Activated T-cell treated with anti-CD3 and anti-CD28 coated beads for 1 hour (primary cell): ENCODE data around the gene SORBS2.
"Not testable (repeated sequence)": the region's sequence is repeated elsewhere in the genome, so short reads cannot be mapped to it uniquely, and the experiment has no call there.

Experiments
- DNase-seq: peaks from one replicate; pipeline ENCODE4 v3.0.0-alpha.2; 2020; ENCODE audit warnings: low read depth

Gene SORBS2

DNA sequence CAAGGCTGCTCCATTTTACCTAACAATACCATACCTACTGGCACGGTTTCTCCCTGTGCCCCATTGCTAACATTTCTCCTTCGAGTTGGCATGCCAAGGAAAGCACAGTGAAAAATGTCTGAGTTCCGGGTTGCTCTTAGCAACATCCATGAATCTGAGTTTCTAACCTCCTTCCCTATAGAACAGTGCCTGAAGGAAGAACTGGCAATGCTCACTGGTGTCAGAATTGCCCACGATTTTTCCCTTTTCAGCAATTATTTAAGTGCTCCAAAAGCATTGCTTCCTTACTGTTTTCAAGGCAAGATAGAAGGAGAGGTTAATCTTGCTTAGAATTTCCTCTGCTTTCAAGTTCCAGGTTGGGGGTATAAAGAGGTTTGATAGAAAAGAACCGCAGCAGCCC, 75.1 kb downstream of the SORBS2 start:
- DNase-seq = no peak

DNA sequence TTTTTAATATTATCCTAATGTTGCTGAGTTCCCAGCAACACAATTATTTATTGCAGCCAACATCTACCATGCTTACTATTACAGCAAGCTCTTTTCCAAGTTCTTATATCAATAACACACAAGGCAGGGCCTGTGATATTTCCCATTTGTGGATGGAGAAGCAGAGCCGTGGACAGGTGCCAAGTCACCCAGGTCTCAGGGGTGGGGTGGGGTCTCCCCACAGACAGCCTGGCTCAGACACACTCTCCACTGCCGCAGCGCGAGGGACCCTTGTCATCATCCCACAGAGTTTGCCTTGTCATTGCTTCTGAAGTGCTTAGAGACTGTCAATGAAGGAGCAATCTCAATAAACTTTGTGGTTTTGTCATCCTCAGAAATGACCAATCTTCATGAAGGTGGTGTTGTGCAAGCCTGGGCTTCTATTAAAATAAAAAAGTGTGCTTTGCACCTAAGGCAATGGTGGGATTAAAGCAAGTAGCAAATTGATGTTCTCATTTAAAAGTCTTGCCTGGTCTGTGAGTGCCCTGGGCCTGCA, 76.1 kb downstream of the SORBS2 start:
- no peak for DNase-seq

DNA sequence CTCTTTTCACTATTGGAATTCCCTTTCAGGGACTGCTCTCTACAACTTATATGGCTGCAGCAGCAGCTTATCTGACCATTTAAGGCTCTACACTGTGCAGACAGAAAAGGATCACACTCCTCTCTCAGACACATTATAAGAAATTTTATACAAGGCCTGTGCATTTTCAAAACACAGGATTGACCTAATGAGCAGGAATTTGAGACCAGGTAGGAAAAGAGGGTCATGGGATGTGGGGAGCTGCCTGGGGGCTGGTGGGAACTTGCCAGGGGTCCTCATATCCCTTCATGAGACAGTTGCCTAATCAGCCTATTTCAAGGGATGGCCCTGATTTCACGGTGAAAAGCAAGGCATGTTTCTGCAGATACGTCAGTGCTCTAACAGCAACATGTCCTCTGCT, 77.1 kb downstream of the SORBS2 start:
- DNase-seq = no peak

GRCh38 chr4:185734214-185734613, 77.8 kb downstream of the SORBS2 start:
- DNase-seq = no peak

DNA sequence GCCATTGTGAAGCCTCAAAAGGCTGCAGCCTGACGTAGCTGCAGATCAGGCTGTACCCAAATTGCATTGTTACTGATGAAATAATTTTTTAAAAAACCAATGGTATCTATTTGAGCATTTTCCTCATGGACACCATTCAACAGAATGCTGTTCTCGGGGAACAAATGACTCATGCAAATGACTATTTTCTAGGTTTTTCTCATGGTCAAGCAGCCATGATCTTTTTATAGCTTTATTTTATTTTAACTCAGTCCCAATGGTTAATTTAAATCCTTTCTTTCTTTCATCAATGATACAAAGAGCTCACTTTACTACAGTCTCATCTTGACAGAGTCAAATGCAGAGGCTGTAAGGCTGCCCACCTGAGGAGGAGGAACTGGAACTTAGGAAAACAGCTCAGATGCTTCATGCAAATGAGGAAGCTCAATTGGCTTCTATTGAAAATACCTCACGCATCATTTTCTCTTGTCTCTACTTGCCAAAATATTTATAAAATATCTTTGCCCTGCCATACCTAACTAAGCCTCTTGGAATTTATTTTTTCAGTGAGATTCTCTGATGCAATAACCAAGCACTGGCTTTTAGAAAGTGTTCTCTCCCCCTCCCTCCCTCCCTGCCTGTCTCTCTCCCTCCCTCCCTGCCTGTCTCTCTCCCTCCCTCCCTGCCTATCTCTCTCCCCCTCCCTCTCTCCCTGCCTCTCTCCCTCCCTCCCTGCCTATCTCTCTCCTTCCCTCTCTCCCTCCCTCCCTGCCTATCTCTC, 81.0 kb downstream of the SORBS2 start:
- no peak for DNase-seq

DNA sequence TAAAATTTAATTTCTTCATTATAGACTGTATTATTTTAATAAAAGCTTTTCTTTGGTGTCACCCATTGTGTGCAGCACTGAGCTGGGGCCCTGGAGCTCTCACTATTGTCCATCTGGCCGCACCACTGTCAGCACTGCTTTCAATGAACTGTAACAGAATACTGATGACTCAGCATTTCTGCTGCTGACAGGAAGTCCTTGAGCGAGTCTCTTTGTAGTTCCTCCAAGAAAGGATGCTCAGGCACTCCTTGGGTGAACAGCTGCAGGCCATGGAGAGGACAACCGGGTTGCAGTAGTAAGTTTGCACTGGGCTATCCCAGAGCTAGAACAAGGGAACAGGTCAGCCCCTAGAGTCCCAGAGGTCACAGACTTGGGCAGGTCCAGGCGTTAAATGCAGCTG, 81.6 kb downstream of the SORBS2 start:
- no peak for DNase-seq

- DNase-seq = no peak
These were observed 82.6 kb downstream of the SORBS2 start for GRCh38 chr4:185729391-185729804.

DNA sequence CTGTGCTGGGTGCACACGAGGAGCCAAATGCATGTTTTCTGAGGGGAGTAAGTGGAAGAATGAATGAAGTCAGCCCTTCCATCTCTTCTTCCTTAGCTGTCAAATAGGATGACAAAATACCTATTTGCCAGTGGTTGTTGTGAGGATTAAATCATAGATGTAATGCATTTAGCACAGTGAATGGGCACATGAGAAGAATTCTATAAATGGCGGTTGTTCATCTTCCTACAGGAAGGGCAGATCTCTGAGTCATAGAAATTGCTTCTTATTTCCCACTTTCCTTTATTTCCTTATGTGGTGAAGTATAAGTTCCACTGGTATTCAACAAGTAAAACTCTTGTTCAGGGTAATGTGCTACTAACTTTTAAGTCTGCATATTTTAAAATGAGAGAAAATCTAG, 83.1 kb downstream of the SORBS2 start:
- no peak for DNase-seq

GRCh38 chr4:185726931-185727330, 85.1 kb downstream of the SORBS2 start:
- DNase-seq = no peak

DNA sequence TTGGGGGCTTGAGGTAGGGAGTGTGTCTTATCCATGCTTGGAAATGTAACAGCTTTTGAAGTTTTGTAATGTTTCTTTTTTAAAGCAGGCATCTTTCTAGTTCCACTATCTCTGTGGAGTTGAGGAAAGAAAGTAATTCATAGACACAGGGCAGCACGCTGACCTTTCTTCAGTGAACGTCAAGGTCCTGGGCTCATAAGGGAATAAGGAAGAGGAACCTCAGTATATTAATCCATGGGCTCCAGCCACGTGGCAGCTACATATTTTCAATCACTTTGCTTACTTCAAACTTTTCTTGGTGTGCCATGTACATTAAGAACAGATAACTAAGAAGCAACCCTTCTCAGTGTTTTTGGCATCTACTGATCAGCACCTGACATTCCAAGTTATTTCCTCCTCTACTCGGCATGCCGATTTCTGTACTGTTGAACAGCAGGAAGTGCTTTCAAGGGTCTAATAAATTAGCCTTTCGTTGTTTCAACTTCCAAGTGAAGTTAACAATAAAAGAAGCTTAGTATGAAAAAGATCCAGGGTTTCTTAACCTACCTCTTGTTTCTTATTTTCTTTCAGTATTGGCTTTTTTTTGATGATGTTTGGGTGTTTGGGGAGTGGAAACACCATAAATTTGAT, 88.2 kb downstream of the SORBS2 start:
- DNase-seq = no peak

- no peak for DNase-seq
These were observed 90.0 kb downstream of the SORBS2 start for GRCh38 chr4:185722029-185722316.

DNA sequence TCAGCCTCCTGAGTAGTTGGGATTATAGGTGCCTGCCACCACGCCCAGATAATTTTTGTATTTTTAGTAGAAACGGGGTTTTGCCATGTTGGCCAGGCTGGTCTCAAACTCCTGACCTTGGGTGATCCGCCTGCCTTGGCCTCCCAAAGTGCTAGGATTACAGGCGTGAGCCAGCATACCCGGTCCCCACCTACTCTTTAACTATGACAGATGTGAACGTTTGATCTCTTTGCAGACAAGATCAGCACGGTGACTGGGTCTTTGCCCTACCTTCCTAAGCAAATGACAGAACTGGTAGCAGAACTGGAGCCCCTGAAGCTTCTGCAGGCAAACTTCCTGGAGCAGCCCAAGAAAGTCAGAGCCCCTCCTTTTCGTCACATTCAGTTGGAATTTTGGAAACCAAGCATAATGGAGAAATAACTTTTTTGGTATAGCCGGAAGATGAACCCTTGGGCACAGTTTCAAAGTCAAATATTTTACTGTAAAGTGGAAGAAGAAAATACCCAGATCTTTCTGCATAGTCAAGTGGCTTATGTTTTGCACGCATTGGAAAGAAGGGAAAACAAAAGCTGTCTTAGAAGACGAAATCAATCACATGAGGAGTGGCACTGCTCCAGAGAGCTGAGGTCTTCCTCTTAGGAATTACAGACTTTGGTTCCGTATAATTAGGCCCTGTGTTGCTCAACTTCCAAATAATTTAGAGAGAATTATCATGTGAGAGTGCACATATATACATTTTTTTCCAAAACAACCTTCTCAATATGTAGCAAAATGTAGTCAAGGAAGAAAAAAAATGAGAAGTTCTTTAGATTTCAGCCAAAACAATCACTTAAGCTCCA, 90.6 kb downstream of the SORBS2 start:
- DNase-seq = no peak

DNA sequence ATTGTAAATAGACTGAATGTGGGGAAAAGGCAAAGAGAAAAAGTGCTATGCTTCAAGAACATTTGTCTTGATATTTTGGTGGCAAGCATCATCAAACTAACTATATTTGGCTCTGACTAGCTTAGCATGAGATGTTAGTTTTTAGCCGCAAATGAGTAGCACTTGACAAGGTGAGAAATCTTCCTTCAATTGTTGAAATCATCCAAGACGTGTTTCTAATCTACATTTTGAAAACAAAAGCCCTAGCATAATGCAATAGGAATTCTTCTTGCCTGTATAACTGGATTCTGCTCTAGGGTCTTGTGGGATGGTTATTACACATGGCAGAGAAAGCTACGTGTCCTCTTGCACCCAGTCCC, 92.5 kb downstream of the SORBS2 start:
- DNase-seq = no peak

GRCh38 chr4:185718578-185719499, 93.2 kb downstream of the SORBS2 start:
- no peak for DNase-seq

GRCh38 chr4:185717377-185717741, 94.6 kb downstream of the SORBS2 start:
- no peak for DNase-seq

DNA sequence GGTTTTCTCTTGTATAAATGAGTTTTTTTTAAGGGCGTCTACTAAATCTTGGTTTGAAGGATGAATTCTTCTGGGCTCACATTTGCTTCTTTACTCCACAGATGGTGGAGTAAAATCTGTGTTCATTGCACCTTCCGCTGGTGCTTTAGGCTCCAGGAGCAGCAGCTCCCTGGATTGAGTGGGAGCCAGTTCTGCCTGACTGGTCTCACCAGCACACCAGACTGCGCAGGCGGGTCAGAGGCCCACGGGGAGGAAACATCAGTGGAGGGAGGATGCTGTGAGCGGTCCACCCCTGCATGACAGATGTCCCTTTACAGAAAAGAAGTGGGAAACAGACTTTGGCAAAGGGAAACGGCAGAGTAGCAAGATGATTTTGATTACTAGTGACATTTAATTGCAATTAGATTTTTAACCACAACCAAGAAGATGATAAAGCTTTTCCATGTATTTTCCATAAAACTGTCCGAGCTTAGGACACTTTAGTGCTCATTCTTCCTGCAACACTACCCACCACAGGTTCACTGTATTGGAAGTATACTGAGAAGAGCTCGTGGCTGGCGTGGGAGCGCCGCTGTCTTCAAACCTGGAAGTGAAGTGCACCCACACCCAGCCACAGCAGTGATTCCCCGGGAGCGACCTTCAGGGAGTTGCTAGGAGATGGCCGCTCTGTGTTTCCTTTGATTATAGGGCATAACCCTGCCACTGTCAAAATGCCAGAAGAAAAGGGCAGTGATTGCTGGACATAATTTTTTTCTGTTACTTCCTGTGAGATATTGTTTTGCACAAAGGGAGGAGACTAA, 95.2 kb downstream of the SORBS2 start:
- DNase-seq = no peak

- no peak for DNase-seq
These were observed 95.8 kb downstream of the SORBS2 start for GRCh38 chr4:185716141-185716551.

DNA sequence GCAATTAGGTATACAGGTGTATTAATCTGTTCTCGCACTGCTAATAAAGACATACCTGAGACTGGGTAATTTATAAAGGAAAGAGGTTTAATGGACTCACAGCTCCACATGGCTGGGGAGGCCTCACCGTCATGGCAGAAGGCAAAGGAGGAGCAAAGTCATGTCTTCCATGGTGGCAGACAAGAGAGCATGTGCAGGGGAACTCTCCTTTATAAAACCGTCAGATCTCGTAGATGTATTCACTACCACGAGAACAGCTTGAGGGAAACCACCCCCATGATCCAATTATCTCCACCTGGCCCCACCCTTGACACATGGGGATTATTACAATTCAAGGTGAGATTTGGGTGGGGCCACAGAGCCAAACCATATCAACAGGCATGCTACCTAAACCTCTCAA, 97.5 kb downstream of the SORBS2 start:
- DNase-seq = not testable (repeated sequence)

DNA sequence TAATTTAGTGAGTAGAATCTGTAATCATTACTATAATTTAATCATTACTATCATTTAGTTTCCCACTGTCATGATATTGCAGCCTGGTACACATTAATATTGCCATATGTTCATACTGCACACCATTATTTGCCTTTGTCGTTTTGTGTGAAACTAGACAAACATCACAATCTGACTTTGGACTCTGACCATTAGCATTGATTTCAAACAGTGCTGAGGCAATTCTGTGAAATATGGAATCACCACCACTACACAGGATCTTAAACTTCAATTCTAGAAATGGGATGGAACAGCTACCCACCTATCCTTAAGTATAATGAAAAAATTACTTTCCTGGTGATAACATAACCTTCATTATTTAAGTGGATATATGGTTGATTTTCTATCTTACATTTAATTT, 98.3 kb downstream of the SORBS2 start:
- DNase-seq = no peak

DNA sequence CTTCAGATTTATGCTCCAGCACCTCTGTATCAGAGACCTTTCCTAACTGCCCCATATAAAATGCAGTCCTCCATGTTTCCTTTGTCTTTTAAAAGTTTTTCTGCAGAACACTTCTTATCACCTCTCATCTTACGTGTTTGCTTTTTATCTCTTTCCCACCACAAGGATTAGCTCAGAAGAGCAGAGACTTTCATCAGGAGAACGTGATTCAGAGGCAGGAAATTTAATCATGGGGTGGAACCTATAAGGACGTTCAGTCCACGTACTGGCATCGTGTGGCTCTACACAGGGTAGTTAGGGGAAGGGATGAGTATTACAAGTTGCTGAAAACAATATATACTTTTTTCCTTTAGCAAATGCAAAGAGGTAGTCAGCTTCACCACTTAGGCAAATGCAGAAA, 98.7 kb downstream of the SORBS2 start:
- no peak for DNase-seq

GRCh38 chr4:185712350-185713024, 99.5 kb downstream of the SORBS2 start:
- DNase-seq = no peak
